Activated gamma-delta T cell treated with Interleukin-2 at 50 U/mL for 16 hours (primary cell): ENCODE results near the gene PPP1R1C.
"Not testable (repeated sequence)": the region's sequence is repeated elsewhere in the genome, so short reads cannot be mapped to it uniquely, and the experiment has no call there.

Experiments
- DNase-seq: peaks from one replicate; pipeline ENCODE4 v3.0.0-alpha.2; 2020

The PPP1R1C gene, protein sequence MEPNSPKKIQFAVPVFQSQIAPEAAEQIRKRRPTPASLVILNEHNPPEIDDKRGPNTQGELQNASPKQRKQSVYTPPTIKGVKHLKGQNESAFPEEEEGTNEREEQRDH

DNA sequence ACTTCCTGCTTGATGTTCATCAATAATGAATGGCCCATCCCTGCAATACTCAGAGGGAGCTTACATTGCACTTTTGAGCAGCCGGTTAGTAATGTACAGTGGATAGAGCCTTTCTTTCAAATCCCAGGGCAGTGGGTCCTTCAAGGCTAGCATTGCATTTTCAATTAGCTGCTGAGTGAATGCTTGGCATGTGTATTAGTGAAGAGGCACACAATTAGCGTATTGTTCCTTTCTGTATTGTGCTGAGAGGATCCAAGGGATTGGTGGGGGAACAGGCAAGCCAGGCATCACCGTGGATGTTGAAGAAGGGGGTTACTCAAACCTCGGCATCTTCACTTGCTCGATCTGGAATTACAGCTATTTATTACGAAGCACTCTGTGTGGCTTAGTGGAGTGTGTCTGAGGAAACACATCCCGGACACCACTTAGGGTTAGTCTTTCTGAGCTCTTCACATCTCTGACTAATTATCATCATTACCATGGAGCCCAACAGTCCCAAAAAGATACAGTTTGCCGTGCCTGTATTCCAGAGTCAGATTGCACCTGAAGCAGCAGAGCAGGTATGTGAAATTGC, at the start of gene PPP1R1C:
TSS of gene PPP1R1C (plus strand) at position 222 of the 574 bp plus-strand sequence. CDS start at position 480, 258 bp downstream.
- no peak for DNase-seq

DNA sequence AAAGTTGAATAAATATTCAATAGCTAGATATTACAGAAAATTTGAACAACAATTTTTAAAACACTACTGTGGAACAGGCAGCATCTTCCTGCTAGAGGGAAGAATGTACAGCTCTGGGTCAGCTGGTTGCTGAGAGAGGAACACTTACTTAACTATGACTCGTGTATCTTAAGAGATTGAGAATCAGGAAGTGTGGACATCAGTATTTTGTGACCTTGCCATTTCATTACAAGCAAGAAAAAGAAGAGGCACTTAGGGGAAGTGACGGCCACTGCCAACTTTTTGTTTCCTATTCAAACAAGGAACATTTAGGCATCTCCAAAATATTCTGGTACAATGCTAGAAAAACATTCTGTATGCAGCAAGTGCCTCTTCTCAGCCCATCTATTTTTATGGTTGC, 48.2 kb upstream of the PPP1R1C start:
- DNase-seq: no peak

DNA sequence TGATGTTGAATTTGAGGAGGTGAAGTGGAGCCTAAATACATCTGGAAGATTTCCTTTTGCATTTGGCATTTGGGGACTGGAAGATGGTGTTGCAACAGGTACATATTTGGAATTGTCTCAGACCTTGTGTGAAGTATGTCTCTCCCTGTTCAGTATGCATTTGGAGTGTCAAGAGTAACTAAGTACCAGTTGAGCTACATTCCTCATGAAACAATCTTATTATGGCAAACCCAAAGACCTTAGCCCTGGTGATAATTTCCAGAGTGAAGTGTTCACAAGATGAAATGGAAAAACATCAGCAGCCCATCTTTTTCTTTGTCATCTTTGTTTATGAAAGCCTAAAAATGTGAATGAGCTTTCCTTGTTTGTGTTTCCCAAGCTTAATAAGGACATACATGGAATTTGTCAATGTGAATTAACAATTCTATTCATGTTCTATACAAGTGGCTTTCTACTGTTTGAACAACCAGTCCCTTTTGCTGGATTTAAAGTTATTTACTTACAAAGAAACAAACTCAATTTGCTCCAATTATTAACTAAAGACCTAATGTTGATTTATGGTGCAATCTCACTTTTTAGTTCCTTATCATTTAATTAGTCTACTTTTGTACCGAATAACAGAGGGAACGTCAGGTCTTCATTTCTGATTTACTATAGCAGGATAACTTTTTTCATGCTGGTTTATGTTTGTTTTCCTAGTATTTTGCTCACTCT, 42.1 kb upstream of the PPP1R1C start:
- no peak for DNase-seq

DNA sequence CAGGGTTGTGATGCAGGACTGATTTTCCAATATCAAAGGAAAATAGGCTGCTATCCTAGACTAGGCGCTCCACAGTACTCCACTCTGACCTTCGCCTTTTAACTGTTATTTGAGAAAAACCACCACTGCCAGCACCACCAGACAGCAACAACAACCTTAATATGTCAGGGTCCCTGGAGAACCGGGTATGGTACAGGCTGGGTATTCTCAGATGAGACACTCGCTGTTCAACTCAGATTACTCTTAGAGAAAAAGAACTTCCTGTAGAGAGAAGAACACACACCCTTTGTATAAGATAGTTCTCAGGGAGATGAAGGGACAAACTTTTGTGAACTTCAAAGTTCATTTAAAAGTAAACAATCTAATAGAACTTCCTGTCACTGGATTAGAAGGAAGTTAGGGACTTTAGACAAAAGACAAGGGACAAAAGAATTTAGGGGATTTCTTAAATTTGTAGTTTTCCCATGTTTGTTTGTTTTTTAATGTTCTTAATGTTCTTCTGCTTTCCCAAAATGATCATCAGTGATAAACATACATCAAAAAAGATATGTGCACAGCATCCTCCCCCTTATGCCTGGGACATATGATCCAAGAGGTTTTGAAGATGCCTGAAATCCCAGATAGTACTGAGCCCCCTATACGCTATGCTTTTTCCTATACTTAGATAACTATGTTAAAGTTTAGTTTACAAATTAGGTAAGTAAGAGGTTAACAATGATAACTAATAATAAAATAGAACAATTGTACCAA, 41.3 kb upstream of the PPP1R1C start:
- DNase-seq: no peak

DNA sequence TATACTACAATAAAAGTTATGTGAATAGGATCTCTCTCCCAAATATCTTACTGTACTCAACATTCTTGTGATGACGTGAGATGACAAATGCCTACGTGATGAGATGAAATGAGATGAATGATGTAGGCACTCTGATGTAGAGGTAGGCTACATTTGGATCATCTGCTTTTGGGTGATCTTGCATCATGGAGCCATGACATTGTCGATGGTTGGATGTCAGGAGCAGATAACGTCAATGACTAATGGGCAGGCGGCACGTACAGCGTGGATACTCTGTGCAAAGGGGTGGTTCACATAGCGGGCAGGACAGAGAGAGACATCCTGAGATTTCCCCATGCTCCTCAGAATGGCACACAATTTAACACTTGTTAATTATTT, 40.8 kb upstream of the PPP1R1C start:
- DNase-seq: no peak

DNA sequence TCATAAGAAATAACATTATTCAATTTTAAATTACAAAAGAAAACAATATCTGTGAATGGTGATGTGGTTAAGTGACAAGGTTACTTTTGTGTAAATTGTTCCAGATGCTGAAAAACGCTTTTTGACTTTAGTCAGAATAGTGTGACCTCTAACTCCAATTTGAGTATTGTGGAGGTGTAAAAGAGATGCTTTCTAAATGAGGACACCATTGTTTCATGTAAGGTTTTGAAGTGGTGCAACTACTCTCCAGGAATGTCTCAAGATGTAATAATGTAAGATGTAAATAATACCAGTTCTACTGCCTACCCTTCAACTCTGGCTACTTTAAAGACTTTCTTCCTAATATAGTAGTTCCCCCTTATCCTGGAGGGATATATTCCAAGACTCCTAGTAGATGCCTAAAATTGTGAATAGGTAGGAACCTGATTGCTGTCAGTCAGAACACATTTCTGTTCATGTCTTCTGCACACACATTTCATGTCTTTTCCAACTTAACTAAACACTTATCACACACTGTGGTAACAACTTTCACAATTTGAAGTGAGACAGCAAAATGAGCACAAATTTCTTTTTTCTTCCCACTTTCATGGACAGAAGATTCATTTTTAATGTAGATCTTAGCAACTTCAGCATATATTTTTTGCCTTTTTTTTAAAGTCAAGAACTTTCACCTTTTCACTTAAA, 39.1 kb upstream of the PPP1R1C start:
- DNase-seq: no peak

DNA sequence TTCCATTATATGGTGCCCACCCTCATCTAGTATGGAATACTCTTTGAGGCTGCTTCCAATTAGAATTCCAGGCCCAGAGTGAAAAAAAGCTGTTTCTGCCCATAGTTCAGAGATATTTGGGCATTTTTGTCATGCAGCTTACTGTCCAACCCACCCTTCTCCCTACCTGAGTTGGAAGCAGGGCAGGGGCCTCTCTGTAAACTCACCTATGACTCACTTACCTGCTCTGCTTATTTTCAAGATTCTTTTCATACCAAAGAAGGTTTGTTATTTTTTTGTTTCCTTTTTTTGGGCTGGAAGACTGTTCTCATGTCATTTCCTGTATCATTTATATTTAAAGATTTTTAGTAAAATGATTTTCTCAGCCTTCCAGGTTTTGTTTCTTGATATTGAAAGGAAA, 38.4 kb upstream of the PPP1R1C start:
- no peak for DNase-seq

DNA sequence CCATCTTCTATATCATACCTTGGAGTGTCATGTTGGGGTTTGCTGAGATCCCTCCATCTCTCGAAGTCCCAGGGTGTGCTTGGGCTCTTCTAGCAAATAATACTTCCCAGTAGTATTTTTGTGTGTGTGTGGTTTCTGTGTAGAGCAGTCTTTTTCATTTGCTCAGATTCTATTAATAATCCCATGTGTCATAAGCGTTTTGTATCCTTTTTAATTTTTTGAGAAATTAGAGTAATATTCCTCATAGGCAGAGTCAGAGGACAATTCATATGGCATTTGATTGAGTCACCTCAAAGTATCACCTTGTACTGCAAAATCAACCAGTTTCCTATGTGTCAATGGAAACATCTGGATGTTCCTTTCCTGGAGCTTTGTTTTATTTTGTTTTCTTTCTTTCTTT, 37.4 kb upstream of the PPP1R1C start:
- no peak for DNase-seq

DNA sequence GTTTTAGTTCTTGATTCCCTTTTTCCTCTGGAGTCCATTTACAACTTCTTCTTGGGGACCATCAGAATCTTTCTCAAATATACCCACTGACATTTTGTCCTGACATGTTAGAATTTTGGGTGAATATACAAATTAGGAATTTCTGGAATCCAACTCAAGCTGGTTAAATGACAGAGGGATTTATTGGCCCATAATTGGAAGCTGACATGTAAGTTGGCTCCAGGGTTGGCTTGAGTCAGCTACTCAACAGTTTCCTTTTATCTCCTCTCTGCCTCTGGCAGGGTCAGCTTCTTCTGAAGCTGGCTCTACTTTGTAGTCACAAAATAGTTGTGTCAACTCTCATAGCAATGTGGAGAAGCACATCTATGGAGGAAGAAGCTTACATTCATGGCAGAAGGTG, 36.6 kb upstream of the PPP1R1C start:
- DNase-seq: no peak

DNA sequence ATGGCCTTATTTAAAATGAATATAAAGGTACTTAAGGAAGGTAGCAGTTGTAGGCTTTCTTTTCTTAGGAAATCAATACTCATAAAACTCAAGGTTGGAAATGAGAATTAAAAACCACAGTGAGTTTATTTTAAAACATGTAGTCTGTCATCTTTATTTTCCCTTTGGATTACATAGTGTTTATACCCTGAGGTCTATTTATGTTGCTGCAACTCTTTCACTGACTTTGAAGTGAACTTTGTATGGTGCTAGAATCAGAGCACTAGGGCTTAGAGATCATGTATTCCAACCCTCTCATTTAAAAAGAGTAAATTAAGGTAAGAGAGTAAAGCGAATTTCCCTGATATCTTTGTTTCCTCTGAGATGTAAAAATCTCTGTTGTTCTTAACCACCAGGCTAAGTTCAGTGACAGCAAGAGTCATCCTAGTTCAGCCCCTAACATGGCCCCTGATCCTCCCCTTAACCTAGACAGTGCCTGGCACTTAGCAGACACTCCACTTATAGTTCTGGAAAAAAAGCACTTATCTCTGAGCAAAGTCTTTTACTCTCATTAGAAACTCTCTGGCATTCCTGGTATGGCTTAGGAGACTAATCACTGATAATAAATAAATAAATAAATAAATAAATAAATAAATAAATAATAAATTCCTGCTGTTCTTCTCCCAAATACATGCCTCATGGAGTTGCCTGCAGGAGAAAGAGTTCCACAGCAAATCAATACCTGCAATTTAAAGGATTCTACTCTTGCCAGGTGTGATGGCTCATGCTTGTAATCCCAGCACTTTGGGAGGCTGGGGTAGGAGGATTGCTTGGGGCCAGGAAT, 33.0 kb upstream of the PPP1R1C start:
- no peak for DNase-seq

DNA sequence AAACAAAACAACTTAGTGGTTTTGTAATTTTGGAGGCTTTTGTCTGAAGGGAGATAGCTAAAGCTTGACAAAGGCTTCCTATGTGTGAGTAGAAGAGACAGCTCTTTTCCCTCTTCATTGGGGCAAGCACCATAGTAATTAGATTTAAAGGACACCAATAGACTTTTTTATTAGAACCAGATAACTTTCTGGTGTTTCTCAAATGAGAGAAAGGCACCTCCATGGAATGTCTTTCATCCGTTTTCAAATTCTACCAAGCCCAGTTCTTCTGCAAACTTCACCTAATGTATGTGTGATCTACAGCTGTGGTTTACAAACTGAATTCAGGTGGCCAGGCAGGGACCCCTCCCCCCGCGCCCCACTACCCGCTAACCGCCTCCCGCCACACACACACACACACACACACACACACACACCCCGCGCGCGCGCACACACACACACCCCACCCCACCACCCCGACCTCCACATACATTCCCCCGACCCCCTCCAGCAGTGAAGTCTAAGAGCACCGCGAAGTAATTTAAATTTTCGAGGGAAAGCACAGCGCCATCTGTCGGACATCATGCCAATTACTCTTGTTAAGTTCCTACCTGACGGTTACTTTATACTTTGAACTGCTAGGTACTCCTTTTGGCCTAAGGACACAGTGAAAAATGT, 31.6 kb upstream of the PPP1R1C start:
- peak; percentile 70 for DNase-seq

DNA sequence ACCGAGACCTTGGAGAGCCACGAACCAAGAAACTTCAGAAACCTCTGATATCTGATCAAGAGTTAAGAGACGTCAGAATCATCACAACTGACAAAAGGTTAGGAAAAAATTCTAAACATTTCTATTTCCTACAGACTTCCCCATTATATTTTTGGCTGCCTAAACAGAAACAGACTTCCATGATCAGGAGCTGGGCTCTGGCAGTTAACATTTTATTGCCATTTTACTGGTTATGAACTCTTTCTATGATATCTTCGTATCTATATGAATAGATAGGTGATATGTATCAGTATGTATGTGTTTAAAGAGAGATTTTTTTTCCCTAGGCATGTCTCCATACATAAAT, 31.1 kb upstream of the PPP1R1C start:
- no peak for DNase-seq

DNA sequence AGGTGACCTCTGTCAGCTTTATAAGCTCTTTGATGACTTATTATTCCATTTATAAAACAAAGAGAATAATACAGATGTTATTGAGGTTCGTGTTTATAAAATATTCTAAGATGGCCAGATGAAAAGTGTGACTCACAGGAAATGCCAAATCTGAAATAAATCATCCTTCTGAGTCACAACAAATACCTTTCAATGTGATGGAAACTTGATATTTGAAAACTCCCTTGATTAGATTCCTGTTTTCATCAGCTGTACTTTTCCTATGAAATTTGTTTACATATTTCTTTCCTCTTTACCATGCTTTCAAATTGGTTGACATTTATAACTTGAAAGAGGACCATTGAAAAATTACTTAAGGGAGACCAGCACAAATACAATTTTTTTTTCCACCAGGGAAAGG, 30.6 kb upstream of the PPP1R1C start:
- no peak for DNase-seq

DNA sequence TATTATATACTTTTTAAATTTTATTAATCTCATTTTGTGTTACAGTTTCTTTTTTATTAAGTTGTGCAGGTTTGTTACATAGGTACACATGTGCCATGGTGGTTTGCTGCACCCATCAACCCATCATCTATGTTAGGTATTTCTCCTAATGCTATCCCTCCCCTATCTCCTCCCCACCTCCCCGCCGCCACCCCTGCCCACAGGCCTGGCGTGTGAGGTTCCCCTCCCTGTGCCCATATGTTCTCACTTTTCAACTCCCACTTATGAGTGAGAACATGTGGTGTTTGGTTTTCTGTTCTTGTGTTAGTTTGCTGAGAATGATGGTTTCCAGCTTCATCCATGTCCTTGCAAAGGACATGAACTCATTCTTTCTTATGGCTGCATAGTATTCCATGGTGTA, 29.8 kb upstream of the PPP1R1C start:
- not testable (repeated sequence) for DNase-seq

DNA sequence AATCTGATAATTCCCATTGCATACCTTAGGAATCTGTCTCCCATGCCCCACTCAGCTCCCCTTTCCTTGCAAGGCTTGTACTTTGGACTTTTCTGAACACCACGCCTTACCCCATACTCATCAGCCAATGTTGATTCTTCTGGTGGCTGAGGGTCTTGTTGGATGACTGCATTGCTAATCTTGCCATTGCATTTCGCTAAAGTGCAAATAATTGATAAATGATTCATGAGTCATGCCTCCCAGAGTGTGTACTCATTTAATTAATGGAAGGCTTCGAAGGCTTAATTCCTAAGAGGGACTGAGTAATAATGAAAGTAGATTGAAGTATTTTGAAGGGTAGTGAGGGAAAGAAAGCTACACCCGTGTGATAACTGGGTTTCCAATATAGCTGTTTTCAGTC, 28.0 kb upstream of the PPP1R1C start:
- no peak for DNase-seq

DNA sequence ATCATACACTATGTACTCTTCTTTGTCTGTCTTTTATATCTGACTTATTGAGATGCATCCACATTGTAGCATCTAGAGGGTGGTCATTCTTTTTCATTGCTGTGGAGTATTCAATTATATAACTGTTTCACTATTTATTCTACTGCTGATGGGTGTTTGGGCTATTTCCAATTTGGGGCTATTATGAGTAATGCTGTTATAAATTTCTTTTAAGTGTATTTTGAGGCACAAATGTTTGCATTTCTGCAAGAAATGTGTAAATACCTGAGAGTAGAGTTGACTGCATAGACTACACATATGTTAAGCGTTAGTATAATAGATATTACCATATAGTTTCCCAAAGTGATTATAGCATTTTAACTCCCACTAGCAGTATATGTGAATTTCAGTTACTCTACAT, 26.9 kb upstream of the PPP1R1C start:
- DNase-seq: no peak

DNA sequence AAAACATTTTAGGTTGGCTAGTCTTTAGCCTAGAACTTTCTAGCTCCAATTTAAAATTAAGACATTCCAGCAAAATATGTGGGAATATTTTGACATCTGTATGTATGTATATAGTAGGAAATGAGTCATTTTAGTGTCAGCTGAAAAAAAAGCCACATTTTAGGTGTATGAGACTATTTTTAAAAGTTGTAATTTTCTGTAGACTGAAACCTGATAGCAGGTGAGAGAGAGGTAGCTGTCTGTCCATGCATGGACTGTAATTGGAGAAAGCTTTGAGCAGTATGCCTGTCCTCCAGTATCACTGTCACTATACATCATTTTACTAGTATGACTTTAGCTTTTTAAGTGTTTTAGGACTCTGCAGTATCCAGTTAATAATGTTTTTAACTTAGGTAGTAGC, 26.1 kb upstream of the PPP1R1C start:
- no peak for DNase-seq

DNA sequence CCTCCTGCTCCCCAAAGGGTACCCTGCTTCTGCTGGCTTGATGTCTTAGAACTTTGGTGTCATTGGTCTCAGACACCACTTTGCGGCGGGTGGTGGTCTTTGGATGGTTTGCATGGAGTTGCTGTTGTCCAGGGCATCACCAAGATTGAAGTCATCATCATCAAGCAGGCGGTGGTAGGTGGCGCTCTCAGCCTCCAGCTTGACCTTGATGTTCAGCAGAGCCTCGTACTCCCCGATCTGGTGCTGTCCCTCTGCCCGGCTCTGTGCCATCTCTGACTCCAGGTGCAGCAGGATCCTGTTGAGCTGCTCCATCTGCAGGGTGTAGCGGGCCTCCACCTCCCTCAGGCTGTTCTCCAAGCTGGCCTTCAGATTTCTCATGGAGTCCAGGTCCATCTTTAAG, 24.5 kb upstream of the PPP1R1C start:
- not testable (repeated sequence) for DNase-seq

DNA sequence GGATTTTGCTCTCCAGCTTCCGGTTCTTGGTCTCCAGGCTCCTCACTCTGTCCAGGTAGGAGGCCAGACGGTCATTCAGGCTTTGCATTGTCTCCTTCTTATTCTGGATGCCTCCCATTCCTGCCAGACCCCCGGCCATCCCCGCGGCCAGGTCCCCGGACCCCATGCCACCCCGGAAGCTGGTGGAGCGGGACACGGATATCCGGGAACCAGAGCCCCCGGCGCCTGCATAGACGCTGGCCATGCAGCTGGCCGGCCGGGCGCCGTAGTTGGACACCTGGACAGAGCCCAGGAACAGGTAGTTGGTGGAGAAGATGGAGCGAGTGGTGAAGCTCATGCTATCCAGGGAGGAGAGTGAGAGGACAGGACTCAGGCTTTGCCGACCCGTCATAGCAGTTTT, 23.5 kb upstream of the PPP1R1C start:
- no peak for DNase-seq

DNA sequence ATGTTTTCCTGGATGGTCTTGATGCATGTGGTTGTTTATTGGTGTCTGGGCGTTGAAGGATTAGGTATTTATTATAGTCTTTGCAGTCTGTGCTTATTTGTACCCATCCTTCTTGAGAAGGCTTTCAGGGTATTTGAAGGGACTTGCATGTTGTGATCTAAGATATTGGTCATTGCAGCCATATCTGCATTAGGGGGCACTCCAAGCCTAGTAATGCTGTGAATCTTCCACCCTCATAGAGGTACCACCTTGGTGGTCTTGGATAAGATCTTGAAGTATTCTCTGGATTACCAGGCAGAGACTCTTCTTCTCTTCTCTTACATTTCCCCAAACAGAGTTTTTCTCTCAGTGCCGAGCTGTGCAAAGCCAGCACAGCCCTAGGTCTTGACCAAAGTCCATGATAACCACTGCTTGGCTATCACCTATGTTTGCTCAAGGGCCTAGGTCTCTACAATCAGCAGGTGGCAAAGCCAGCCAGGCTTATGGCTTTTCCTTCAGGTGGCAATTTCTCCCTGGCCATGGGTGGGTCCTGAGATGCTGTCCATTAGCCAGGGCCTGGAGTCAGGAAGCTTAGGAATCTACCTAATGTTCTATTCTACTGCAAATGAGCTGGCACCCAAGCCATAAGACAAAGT, 15.4 kb upstream of the PPP1R1C start:
- DNase-seq: no peak

DNA sequence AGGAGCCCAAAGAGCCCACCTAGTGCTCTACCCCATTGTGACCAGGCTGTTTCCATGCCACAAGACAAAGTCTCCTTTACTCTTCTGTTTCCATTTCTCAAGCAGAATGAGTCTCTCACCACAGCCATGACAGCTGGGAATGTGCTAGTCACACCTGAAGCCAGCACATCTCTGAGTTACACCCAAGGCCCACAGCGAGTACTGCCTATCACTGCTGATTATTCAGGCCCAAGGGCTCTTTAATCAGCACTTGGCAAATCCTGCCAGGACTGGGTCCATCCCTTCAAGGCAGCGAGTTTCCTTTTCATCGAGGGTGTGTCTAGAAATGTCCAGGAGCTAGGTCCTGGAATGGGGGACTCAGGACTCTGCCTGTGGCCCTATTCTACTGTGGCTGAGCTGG, 14.6 kb upstream of the PPP1R1C start:
- DNase-seq: no peak
